Endometrium (tissue), 2 donors: ENCODE measurements around the gene TLX1.

Experiments used
- FAIRE-seq: peaks from 2 replicates; lab custom pipeline; 2012; peaks lifted over from hg19 to GRCh38; lab: Jason Lieb, UNC
- donor health status: control.
- donor health status: control.

The TLX1 gene

GRCh38 chr10:101134299-101135127, 3.4 kb downstream of the TLX1 start:
- FAIRE-seq, result no peak

GRCh38 chr10:101135141-101136006, 4.3 kb downstream of the TLX1 start:
- FAIRE-seq, result no peak

- FAIRE-seq, result no peak
These were observed 5.1 kb downstream of the TLX1 start for GRCh38 chr10:101136007-101136707.

GRCh38 chr10:101136708-101137121, 5.6 kb downstream of the TLX1 start:
- no peak for FAIRE-seq

- no peak for FAIRE-seq
These were observed 6.2 kb downstream of the TLX1 start for GRCh38 chr10:101137271-101137670.

- FAIRE-seq, result no peak
These were observed 7.8 kb downstream of the TLX1 start for GRCh38 chr10:101138788-101139420.

GRCh38 chr10:101139421-101139911, 8.4 kb downstream of the TLX1 start:
- FAIRE-seq, result no peak

GRCh38 chr10:101140084-101140949, 9.2 kb downstream of the TLX1 start:
- no peak for FAIRE-seq

GRCh38 chr10:101140950-101141615, 10.0 kb downstream of the TLX1 start:
- FAIRE-seq, result no peak

GRCh38 chr10:101141616-101142532, 10.8 kb downstream of the TLX1 start:
- no peak for FAIRE-seq

GRCh38 chr10:101142533-101143344, 11.6 kb downstream of the TLX1 start:
- no peak for FAIRE-seq

GRCh38 chr10:101143345-101143630, 12.2 kb downstream of the TLX1 start:
- no peak for FAIRE-seq

- no peak for FAIRE-seq
These were observed 13.0 kb downstream of the TLX1 start for GRCh38 chr10:101144053-101144452.

- FAIRE-seq, result no peak
These were observed 14.0 kb downstream of the TLX1 start for GRCh38 chr10:101145145-101145544.

GRCh38 chr10:101145750-101146391, 14.8 kb downstream of the TLX1 start:
- no peak for FAIRE-seq

GRCh38 chr10:101146392-101147251, 15.5 kb downstream of the TLX1 start:
- FAIRE-seq, result no peak

- no peak for FAIRE-seq
These were observed 20.3 kb downstream of the TLX1 start for GRCh38 chr10:101151395-101151794.
